Coronary artery (tissue), 2 donors: ENCODE data around the gene PARP8.
"Not testable (repeated sequence)": the region's sequence is repeated elsewhere in the genome, so short reads cannot be mapped to it uniquely, and the experiment has no call there.

ENCODE experiments used
- DNase-seq: peaks from one replicate; pipeline ENCODE4 v3.0.0-alpha.2; 2017; ENCODE audit warnings: low spot score
- H3K27ac ChIP-seq, 2 donors: fragments of 200-600 bp; sonication (generic); one replicate each; pipeline ENCODE4 v1.5.1; 2016 to 2019
- H3K4me3 ChIP-seq: fragments of 200-600 bp; sonication (generic); 2 replicates; pipeline ENCODE4 v1.5.1; 2016; ENCODE audit warnings: mild to moderate bottlenecking, moderate library complexity
- CTCF ChIP-seq: fragments of 200-600 bp; sonication (generic); IDR thresholded peaks from one replicate; pipeline ENCODE4 v1.5.1; 2019; ENCODE audit warnings: antibody characterized with exemption

PARP8 gene

GRCh38 chr5:50667023-50667652, 701 bp downstream of the PARP8 start:
- H3K27ac ChIP-seq = peak overlapping the region; percentile 91 to 95
- no peak for TF ChIP-seq CTCF
- DNase-seq = peak; percentile 79
- H3K4me3 ChIP-seq = peak overlapping the region; percentile 98

GRCh38 chr5:50667653-50668595, 1.5 kb downstream of the PARP8 start:
- TF ChIP-seq CTCF = no peak
- Histone ChIP-seq H3K27ac (peak overlapping the region; percentile 91 to 95), H3K4me3 (peak overlapping the region; percentile 98)
- DNase-seq = peak; percentile 79

- DNase-seq = not testable (repeated sequence)
- peak overlapping the region; percentile 98 for H3K4me3 ChIP-seq
Measured at GRCh38 chr5:50668636-50669035, 2.2 kb downstream of the PARP8 start.

GRCh38 chr5:50672663-50673062, 6.2 kb downstream of the PARP8 start:
- H3K27ac ChIP-seq = peak overlapping the region; percentile 9 to 14
- DNase-seq = no peak
- no peak overlapping the region for H3K4me3 ChIP-seq
- no peak for TF ChIP-seq CTCF

More at GRCh38 chr5:50668636-50669035, 2.2 kb downstream of the PARP8 start:
- H3K27ac ChIP-seq = peak overlapping the region; percentile 91 to 95

- DNase-seq, H3K4me3 ChIP-seq: not testable (repeated sequence)
- H3K27ac ChIP-seq = peak overlapping the region; percentile 14 to 41
Measured at GRCh38 chr5:50673444-50673843, 7.0 kb downstream of the PARP8 start.

- Histone ChIP-seq H3K4me3 (no peak overlapping the region), H3K27ac (no peak overlapping the region)
- DNase-seq = no peak
- no peak for TF ChIP-seq CTCF
Measured at GRCh38 chr5:50675385-50675784, 8.9 kb downstream of the PARP8 start.

- not testable (repeated sequence) for DNase-seq, H3K27ac ChIP-seq, H3K4me3 ChIP-seq
Measured at GRCh38 chr5:50679554-50679953, 13.1 kb downstream of the PARP8 start.

- DNase-seq = no peak
- H3K4me3 ChIP-seq = no peak overlapping the region
- H3K27ac ChIP-seq = no peak overlapping the region
- TF ChIP-seq CTCF = no peak
Measured at GRCh38 chr5:50684721-50685120, 18.3 kb downstream of the PARP8 start.
